NB4 (cell line): ENCODE results near the gene KCNQ4.

Experiments used
- CTCF ChIP-seq: IDR thresholded peaks from one replicate; pipeline ENCODE4 v1.5.1; 2012; ENCODE audit warnings: low read depth, low read length
- MAX ChIP-seq: IDR thresholded peaks from 2 replicates; pipeline ENCODE4 v1.6.1; 2011; ENCODE audit warnings: low read depth, low read length
- POLR2A ChIP-seq: IDR thresholded peaks from 2 replicates; pipeline ENCODE4 v1.6.1; 2011; ENCODE audit warnings: mild to moderate bottlenecking; ENCODE audit not compliant: insufficient read length; ENCODE audit errors: extremely low read depth

GRCh38 chr1:40751802-40752201 is 31.8 kb upstream of the KCNQ4 start:
- TF ChIP-seq CTCF = no peak
- TF ChIP-seq POLR2A = no peak
- no peak for TF ChIP-seq MAX
